GM21786 (cell line): ENCODE results near the gene PIGU.
A peak's percentile ranks its signal among the peaks of the same experiment; 100 is the strongest.
"Not testable (repeated sequence)": the region's sequence is repeated elsewhere in the genome, so short reads cannot be mapped to it uniquely, and the experiment has no call there.

Experiments
- ATAC-seq: cut with Tn5 transposase; IDR thresholded peaks from one replicate; pipeline ENCODE4 v1.9.1; 2021; ENCODE audit not compliant: unreplicated experiment

Gene PIGU

GRCh38 chr20:34624629-34625028 lies 52.3 kb downstream of the PIGU start:
- no peak for ATAC-seq

- no peak for ATAC-seq
Observed at GRCh38 chr20:34622821-34623451, 54.0 kb downstream of the PIGU start.

GRCh38 chr20:34621383-34622367 lies 55.2 kb downstream of the PIGU start:
- no peak for ATAC-seq

GRCh38 chr20:34621036-34621343 lies 55.9 kb downstream of the PIGU start:
- no peak for ATAC-seq

GRCh38 chr20:34618676-34619075 lies 58.2 kb downstream of the PIGU start:
- ATAC-seq: no peak

GRCh38 chr20:34616913-34617312 lies 60.0 kb downstream of the PIGU start:
- ATAC-seq: not testable (repeated sequence)

- ATAC-seq: no peak
Observed at GRCh38 chr20:34615477-34615876, 61.4 kb downstream of the PIGU start.

GRCh38 chr20:34611976-34612375 lies 64.9 kb downstream of the PIGU start:
- ATAC-seq: not testable (repeated sequence)

GRCh38 chr20:34607066-34607465 lies 69.8 kb downstream of the PIGU start:
- no peak for ATAC-seq

- ATAC-seq: no peak
Observed at GRCh38 chr20:34604980-34605788, 71.7 kb downstream of the PIGU start.

GRCh38 chr20:34600892-34601653 lies 75.8 kb downstream of the PIGU start:
- no peak for ATAC-seq

- no peak for ATAC-seq
Observed at GRCh38 chr20:34595377-34596184, 81.3 kb downstream of the PIGU start.

- no peak for ATAC-seq
Observed at GRCh38 chr20:34586488-34587163, 90.3 kb downstream of the PIGU start.

GRCh38 chr20:34585019-34585418 lies 91.9 kb downstream of the PIGU start:
- no peak for ATAC-seq

GRCh38 chr20:34583544-34583943 lies 93.3 kb downstream of the PIGU start:
- no peak for ATAC-seq

- ATAC-seq: no peak
Observed at GRCh38 chr20:34582911-34583310, 94.0 kb downstream of the PIGU start.

- ATAC-seq: no peak
Observed at GRCh38 chr20:34582221-34582620, 94.7 kb downstream of the PIGU start.

- peak; percentile 46 for ATAC-seq
Observed at GRCh38 chr20:34581341-34582184, 95.3 kb downstream of the PIGU start.
